Lower leg skin (tissue), 3 donors: ENCODE data around the gene TARP.

ENCODE experiments used
- CTCF ChIP-seq, 3 donors: fragments of 450-650 bp; IDR thresholded peaks; one replicate each; pipeline ENCODE4 v1.5.1; 2016; ENCODE audit warnings: antibody characterized with exemption in 3 of 3, mild to moderate bottlenecking in 3 of 3, moderate library complexity in 2 of 3
- POLR2A ChIP-seq, 2 donors: fragments of 450-650 bp; IDR thresholded peaks; one replicate each; pipeline ENCODE4 v1.6.1; 2016 to 2017; ENCODE audit warnings: antibody characterized with exemption in 2 of 2, mild to moderate bottlenecking in 1 of 2, moderate library complexity in 1 of 2

- TF ChIP-seq POLR2A (IDR thresholded peaks at IDR 0.05) (no peak), CTCF (IDR thresholded peaks at IDR 0.05) (no peak)
These were observed 37.2 kb upstream of the TARP start for GRCh38 chr7:38310591-38311101.
